HepG2 (cell line): ENCODE measurements around the gene NUDT22. TPM values are rescaled to one million over a fixed set of nuclear protein-coding genes. Genes with fewer than 3 reads are reported as not detected.

Source experiments
- ATAC-seq: fragments of 200-7000 bp; cut with Tn5 transposase; 3 replicates; pipeline ENCODE4 v1.9.1; 2020; ENCODE audit warnings: mild to moderate bottlenecking, moderate library complexity
- BruUV-seq: library from RNA; stranded (reverse); fragments of 400-500 nt; replicated peaks from 2 replicates; lab custom pipeline; 2021; lab: Mats Ljungman, UMichigan
- CTCF ChIA-PET: fragments of 300-600 bp; formaldehyde crosslinking; extraction: SDS; loops from one replicate; lab custom pipeline; 2021; ENCODE audit warnings: low total read pairs, inconsistent platforms, low intra/inter-chr PET ratio; lab: Yijun Ruan, JAX
- POLR2A ChIA-PET: fragments of 350-600 bp; sonication (Branson Sonifier 250); formaldehyde crosslinking; loops from one replicate; lab custom pipeline; 2020; ENCODE audit warnings: antibody characterized with exemption, inconsistent platforms; lab: Yijun Ruan, JAX
- DNase-seq: peaks from one replicate; pipeline ENCODE4 v3.0.0-alpha.2; 2015; ENCODE audit warnings: low spot score
- FAIRE-seq: peaks from 3 replicates; lab custom pipeline; 2011; peaks lifted over from hg19 to GRCh38; lab: Jason Lieb, UNC
- H2AFZ ChIP-seq: one replicate; pipeline ENCODE4 v1.6.1; 2011; ENCODE audit warnings: low read length, inconsistent platforms
- H3K27ac ChIP-seq: fragments of 300-600 bp; 3 replicates; pipeline ENCODE4 v1.8.0; 2011; ENCODE audit warnings: mixed run types, mild to moderate bottlenecking, mixed read lengths, low read length, inconsistent platforms; ENCODE audit not compliant: insufficient read depth; ENCODE audit errors: extremely low read length
- H3K27me3 ChIP-seq, 2 experiments: fragments of 200-600 bp in 1 of 2; 2 replicates in 1 of 2; 3 replicates in 1 of 2; pipeline versions ENCODE4 v1.6.0 to v1.8.0; 2011; ENCODE audit warnings: low read length in 2 of 2, mild to moderate bottlenecking in 2 of 2, moderate library complexity in 2 of 2, inconsistent platforms in 1 of 2; ENCODE audit not compliant: insufficient read depth in 2 of 2, control insufficient read depth in 1 of 2
- H3K36me3 ChIP-seq, 2 experiments: fragments of 200-600 bp in 1 of 2; replicated peaks in 1 of 2; 2 replicates in 1 of 2; 3 replicates in 1 of 2; pipeline versions ENCODE4 v1.5.1 to v1.8.0; 2011; ENCODE audit warnings: low read length in 2 of 2, inconsistent platforms in 1 of 2; ENCODE audit not compliant: insufficient read depth in 2 of 2, control insufficient read depth in 1 of 2
- H3K4me1 ChIP-seq: 2 replicates; pipeline ENCODE4 v1.5.1; 2012; ENCODE audit warnings: low read length, inconsistent platforms; ENCODE audit not compliant: insufficient read depth
- H3K4me2 ChIP-seq: 2 replicates; pipeline ENCODE4 v1.6.0; 2011; ENCODE audit warnings: low read depth, low read length, inconsistent platforms
- H3K4me3 ChIP-seq, 3 experiments: fragments of 200-600 bp in 1 of 3; sonication (generic), shearing (Covaris generic) in 1 of 3; replicated peaks in 1 of 3; 2 replicates each; pipeline ENCODE4 v1.5.1; 2011 to 2016; ENCODE audit warnings: low read length in 3 of 3, inconsistent platforms in 2 of 3, low read depth in 2 of 3, mild to moderate bottlenecking in 2 of 3, control low read depth in 1 of 3, mixed read lengths in 1 of 3; ENCODE audit not compliant: insufficient read depth in 1 of 3
- H3K79me2 ChIP-seq: one replicate; pipeline ENCODE4 v1.6.1; 2011; ENCODE audit warnings: low read length, inconsistent platforms; ENCODE audit not compliant: insufficient read depth
- H3K9ac ChIP-seq: 2 replicates; pipeline ENCODE4 v1.6.0; 2011; ENCODE audit warnings: mild to moderate bottlenecking, low read depth, low read length, inconsistent platforms; ENCODE audit not compliant: insufficient read depth
- H3K9me3 ChIP-seq: 2 replicates; pipeline ENCODE4 v1.5.1; 2012; ENCODE audit warnings: mild to moderate bottlenecking, low read length
- H4K20me1 ChIP-seq: 2 replicates; pipeline ENCODE4 v1.6.0; 2011; ENCODE audit warnings: inconsistent platforms, mild to moderate bottlenecking, low read length, moderate library complexity; ENCODE audit not compliant: insufficient read depth
- CBFB ChIP-seq: sonication (generic); formaldehyde crosslinking; IDR thresholded peaks from 2 replicates; pipeline ENCODE4 v1.4.0; 2020; ENCODE audit warnings: missing genetic modification reagents
- CREB1 ChIP-seq, 2 experiments: fragments of 450-650 bp in 1 of 2; IDR thresholded peaks; 2 replicates each; pipeline ENCODE4 v1.6.1; 2016 to 2017; ENCODE audit warnings: control low read depth in 1 of 2, mild to moderate bottlenecking in 1 of 2, missing compliant biosample characterization in 1 of 2, missing genetic modification characterization in 1 of 2
- CREBL2 ChIP-seq: sonication (generic); formaldehyde crosslinking; IDR thresholded peaks from 2 replicates; pipeline ENCODE4 v1.8.1; 2023; ENCODE audit warnings: missing genetic modification reagents, mild to moderate bottlenecking, borderline replicate concordance
- PAF1 ChIP-seq: IDR thresholded peaks from 2 replicates; pipeline ENCODE4 v1.6.1; 2016; ENCODE audit warnings: missing genetic modification reagents, missing compliant biosample characterization
- SOX6 ChIP-seq, 2 experiments: fragments of 450-650 bp in 1 of 2; sonication (generic) in 1 of 2; formaldehyde crosslinking in 1 of 2; IDR thresholded peaks; 2 replicates each; pipeline versions ENCODE4 v1.4.0 to v1.6.1; 2017 to 2020; ENCODE audit warnings: antibody characterized with exemption in 1 of 2, mild to moderate bottlenecking in 1 of 2, missing genetic modification reagents in 1 of 2
- ZHX2 ChIP-seq, 2 experiments: sonication (generic) in 1 of 2; formaldehyde crosslinking in 1 of 2; IDR thresholded peaks; 2 replicates each; pipeline versions ENCODE4 v1.6.1 to v1.9.0; 2014 to 2022; ENCODE audit warnings: antibody characterized with exemption in 1 of 2, borderline replicate concordance in 1 of 2, inconsistent platforms in 1 of 2, low read depth in 1 of 2, missing genetic modification reagents in 1 of 2
- ZNF660 ChIP-seq: sonication (generic); formaldehyde crosslinking; IDR thresholded peaks from 2 replicates; pipeline ENCODE4 v1.5.1; 2020; ENCODE audit warnings: mild to moderate bottlenecking, low read depth, missing genetic modification reagents, borderline replicate concordance
- ZNF737 ChIP-seq: sonication (generic); formaldehyde crosslinking; IDR thresholded peaks from 2 replicates; pipeline ENCODE4 v1.5.0; 2020; ENCODE audit warnings: missing genetic modification reagents, mild to moderate bottlenecking, borderline replicate concordance
- ZNF891 ChIP-seq: sonication (generic); formaldehyde crosslinking; IDR thresholded peaks from 2 replicates; pipeline ENCODE4 v1.5.0; 2020; ENCODE audit warnings: mild to moderate bottlenecking, missing genetic modification reagents
- WGBS: methylation state at CpG from one replicate; pipeline ENCODE4 v1.1.6; 2017; ENCODE audit warnings: low lambda C conversion rate; 5-methylcytosine and 5-hydroxymethylcytosine counted together
- in situ Hi-C: cut with HindIII; loops from 2 replicates; pipeline ENCODE4 v1.10.0; 2017; ENCODE audit warnings: low pct_unique_long_range_greater_than_20kb; ENCODE audit not compliant: extremely low pct_ligation_motif_present
- intact Hi-C: fragments of 100-400 bp; cut with micrococcal nuclease; formaldehyde crosslinking; loops from one replicate; pipeline ENCODE4 v1.10.0; 2022; ENCODE audit not compliant: unreplicated experiment
- polyA plus RNA-seq, 8 experiments: library from polyadenylated mRNA; depleted of rRNA in 3 of 8; stranded (reverse) in 7 of 8; unstranded in 1 of 8; fragments of >200 nt; fragmentation: Illumina TruSeq in 4 of 8; extraction: Trizol in 4 of 8; gene quantifications; 2 replicates each; pipeline versions ENCODE4 v1.2.1 to v1.2.3, GENCODE V29; 2011 to 2016; ENCODE audit warnings: low read depth in 4 of 8, missing spikeins in 1 of 8, mixed read lengths in 1 of 8; ENCODE audit not compliant: insufficient read depth in 1 of 8
- total RNA-seq, 5 experiments: library from RNA; depleted of rRNA; stranded (reverse); fragments of >200 nt; fragmentation: Illumina TruSeq; extraction: Trizol; gene quantifications; 2 replicates each; pipeline ENCODE4 v1.2.3, GENCODE V29; 2016; ENCODE audit warnings: low read depth in 1 of 5
- TF ChIP-seq, protein P1 (sequence below): sonication (generic); formaldehyde crosslinking; IDR thresholded peaks from 2 replicates; pipeline ENCODE4 v1.5.0; 2020; ENCODE audit warnings: mild to moderate bottlenecking, missing genetic modification reagents

NUDT22 gene
- total and polyA plus RNA-seq, 2 of the 13 experiments (the other 11 are each of a cell fraction or from before 2014, with no cell fraction given): 33.5 to 39.8 TPM

- peak overlapping the region; percentile 66 to 88 (median 83) for H3K4me3 ChIP-seq
- H3K9ac ChIP-seq: peak overlapping the region; percentile 70
- FAIRE-seq: no peak
- peak overlapping the region; percentile 97 for H3K4me2 ChIP-seq
- peaks cover 7% of the 10 kb centered on the region for H3K79me2 ChIP-seq
- TSS peak; percentile 42 for BruUV-seq
- H4K20me1 ChIP-seq: no peaks in the 10 kb centered on the region
- H3K36me3 ChIP-seq: peaks cover 5 to 10% of the 10 kb centered on the region in 2 experiments; a peak in 1 of 5 replicates
- in situ Hi-C loops (no loop called here), intact Hi-C loops (no loop called here)
- H3K9me3 ChIP-seq: no peaks in the 10 kb centered on the region
- no peak for DNase-seq
- no peak for ATAC-seq
- ChIA-PET POLR2A (interaction anchor here (0.9 to 2.1 kb wide), 5 partner anchors 9 to 53 kb away, joined by 3 to 7 read pairs (median 6); partner anchors contain the start of genes ESRRA and FKBP2), CTCF (no interaction called here)
- 12% methylated on average over 12 of the region's 23 CpGs for WGBS
- no peak overlapping the region for H2AFZ ChIP-seq
- H3K4me1 ChIP-seq: peaks cover 51% of the 10 kb centered on the region
- no peak overlapping the region for H3K27ac ChIP-seq
- H3K27me3 ChIP-seq: no peaks in the 10 kb centered on the region; a peak in 1 of 5 replicates
- TF ChIP-seq, protein P1, sequence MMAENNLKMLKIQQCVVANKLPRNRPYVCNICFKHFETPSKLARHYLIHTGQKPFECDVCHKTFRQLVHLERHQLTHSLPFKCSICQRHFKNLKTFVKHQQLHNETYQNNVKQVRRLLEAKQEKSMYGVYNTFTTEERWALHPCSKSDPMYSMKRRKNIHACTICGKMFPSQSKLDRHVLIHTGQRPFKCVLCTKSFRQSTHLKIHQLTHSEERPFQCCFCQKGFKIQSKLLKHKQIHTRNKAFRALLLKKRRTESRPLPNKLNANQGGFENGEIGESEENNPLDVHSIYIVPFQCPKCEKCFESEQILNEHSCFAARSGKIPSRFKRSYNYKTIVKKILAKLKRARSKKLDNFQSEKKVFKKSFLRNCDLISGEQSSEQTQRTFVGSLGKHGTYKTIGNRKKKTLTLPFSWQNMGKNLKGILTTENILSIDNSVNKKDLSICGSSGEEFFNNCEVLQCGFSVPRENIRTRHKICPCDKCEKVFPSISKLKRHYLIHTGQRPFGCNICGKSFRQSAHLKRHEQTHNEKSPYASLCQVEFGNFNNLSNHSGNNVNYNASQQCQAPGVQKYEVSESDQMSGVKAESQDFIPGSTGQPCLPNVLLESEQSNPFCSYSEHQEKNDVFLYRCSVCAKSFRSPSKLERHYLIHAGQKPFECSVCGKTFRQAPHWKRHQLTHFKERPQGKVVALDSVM (CRISPR knock-in tag): no peak
- TF ChIP-seq SOX6 (IDR thresholded peaks at IDR 0.05) (no peak), SOX6 (CRISPR knock-in tag; IDR thresholded peaks at IDR 0.05) (no peak), ZHX2 (IDR thresholded peaks at IDR 0.05; ENCODE audit: low read depth) (no peak), ZHX2 (CRISPR knock-in tag; IDR thresholded peaks at IDR 0.05; ENCODE audit: borderline replicate concordance) (no peak), PAF1 (CRISPR knock-in tag) (no peak), CREBL2 (CRISPR knock-in tag) (no peak), ZNF737 (CRISPR knock-in tag) (no peak), CBFB (CRISPR knock-in tag) (no peak), ZNF660 (CRISPR knock-in tag) (no peak), ZNF891 (CRISPR knock-in tag) (0 out of 2 replicates have a peak, but pooled peaks have one; percentile 43), CREB1 (IDR thresholded peaks at IDR 0.05) (no peak), CREB1 (CRISPR knock-in tag; IDR thresholded peaks at IDR 0.05) (no peak)
Measured at GRCh38 chr11:64252003-64252872, 26.2 kb downstream of the NUDT22 start.
